HG02870 (cell line): ENCODE results near the gene RPL36.

Experiments
- ATAC-seq: cut with Tn5 transposase; IDR thresholded peaks from one replicate; pipeline ENCODE4 v1.9.1; 2021; ENCODE audit warnings: mild to moderate bottlenecking, moderate library complexity; ENCODE audit not compliant: unreplicated experiment

RPL36 gene

GRCh38 chr19:5673752-5674151, 16.3 kb upstream of the RPL36 start:
- ATAC-seq: no peak

GRCh38 chr19:5674714-5675113, 15.4 kb upstream of the RPL36 start:
- ATAC-seq: no peak

GRCh38 chr19:5676105-5676771, 13.9 kb upstream of the RPL36 start:
- ATAC-seq: no peak

GRCh38 chr19:5676772-5677105, 13.4 kb upstream of the RPL36 start:
- ATAC-seq: no peak

- no peak for ATAC-seq
Observed at GRCh38 chr19:5677136-5677535, 13.0 kb upstream of the RPL36 start.

- ATAC-seq: no peak
Observed at GRCh38 chr19:5677580-5677979, 12.5 kb upstream of the RPL36 start.

- ATAC-seq: no peak
Observed at GRCh38 chr19:5678071-5678718, 11.9 kb upstream of the RPL36 start.

- ATAC-seq: no peak
Observed at GRCh38 chr19:5679289-5680083, 10.6 kb upstream of the RPL36 start.

- ATAC-seq: no peak
Observed at GRCh38 chr19:5680084-5680436, 10.0 kb upstream of the RPL36 start.

- ATAC-seq: peak; percentile 86
Observed at GRCh38 chr19:5680437-5681368, 9.4 kb upstream of the RPL36 start, which contains the start of the genes HSD11B1L and MICOS13. HSD11B1L (plus strand) TSS chr19:5681027; CDS start chr19:5684833, 3,806 bp downstream. MICOS13 (minus strand) TSS chr19:5680516; CDS start chr19:5680486, 30 bp downstream.

GRCh38 chr19:5681391-5682106, 8.5 kb upstream of the RPL36 start:
- no peak for ATAC-seq

GRCh38 chr19:5682107-5682482, 8.0 kb upstream of the RPL36 start:
- ATAC-seq: no peak

- no peak for ATAC-seq
Observed at GRCh38 chr19:5683177-5683886, 6.8 kb upstream of the RPL36 start.

GRCh38 chr19:5684694-5685430, 5.2 kb upstream of the RPL36 start:
- ATAC-seq: no peak

- ATAC-seq: no peak
Observed at GRCh38 chr19:5686326-5686646, 3.8 kb upstream of the RPL36 start.

GRCh38 chr19:5686647-5687359, 3.3 kb upstream of the RPL36 start:
- ATAC-seq: peak; percentile 52

GRCh38 chr19:5687360-5688198, 2.5 kb upstream of the RPL36 start:
- no peak for ATAC-seq
